HG02623 (cell line): Measurements from ENCODE around the gene MKI67.
"Not testable (repeated sequence)": the region's sequence is repeated elsewhere in the genome, so short reads cannot be mapped to it uniquely, and the experiment has no call there.

Source experiments
- ATAC-seq: cut with Tn5 transposase; IDR thresholded peaks from one replicate; pipeline ENCODE4 v1.9.1; 2021; ENCODE audit warnings: moderate library complexity; ENCODE audit not compliant: unreplicated experiment

Gene MKI67

GRCh38 chr10:128113026-128113425 is 13.2 kb downstream of the MKI67 start:
- ATAC-seq = no peak

- no peak for ATAC-seq
These were observed 14.5 kb downstream of the MKI67 start for GRCh38 chr10:128111696-128112095.

GRCh38 chr10:128110339-128110738 is 15.9 kb downstream of the MKI67 start:
- ATAC-seq = no peak

- ATAC-seq = no peak
These were observed 16.5 kb downstream of the MKI67 start for GRCh38 chr10:128109707-128110106.

- ATAC-seq = no peak
These were observed 20.8 kb downstream of the MKI67 start for GRCh38 chr10:128105383-128105782.

- ATAC-seq = no peak
These were observed 23.0 kb downstream of the MKI67 start for GRCh38 chr10:128103229-128103714.

GRCh38 chr10:128102480-128103228 is 23.6 kb downstream of the MKI67 start:
- ATAC-seq = no peak

GRCh38 chr10:128101901-128102300 is 24.3 kb downstream of the MKI67 start:
- ATAC-seq = no peak

- ATAC-seq = no peak
These were observed 26.3 kb downstream of the MKI67 start for GRCh38 chr10:128099901-128100300.

GRCh38 chr10:128098631-128099030 is 27.6 kb downstream of the MKI67 start:
- ATAC-seq = no peak

- ATAC-seq = no peak
These were observed 28.4 kb downstream of the MKI67 start for GRCh38 chr10:128097783-128098182.

GRCh38 chr10:128096486-128097199 is 29.6 kb downstream of the MKI67 start:
- no peak for ATAC-seq

GRCh38 chr10:128095753-128096469 is 30.3 kb downstream of the MKI67 start:
- ATAC-seq = no peak

- ATAC-seq = no peak
These were observed 31.0 kb downstream of the MKI67 start for GRCh38 chr10:128095027-128095752.

GRCh38 chr10:128094596-128094995 is 31.6 kb downstream of the MKI67 start:
- not testable (repeated sequence) for ATAC-seq

- no peak for ATAC-seq
These were observed 33.8 kb downstream of the MKI67 start for GRCh38 chr10:128092454-128092853.

GRCh38 chr10:128091636-128092210 is 34.5 kb downstream of the MKI67 start:
- no peak for ATAC-seq

GRCh38 chr10:128087884-128088709 is 38.1 kb downstream of the MKI67 start:
- no peak for ATAC-seq

- no peak for ATAC-seq
These were observed 38.9 kb downstream of the MKI67 start for GRCh38 chr10:128087146-128087883.
